HG02678 (cell line): ENCODE data around the gene ZFR2.

ENCODE experiments used
- ATAC-seq: cut with Tn5 transposase; IDR thresholded peaks from one replicate; pipeline ENCODE4 v1.9.1; 2021; ENCODE audit warnings: mild to moderate bottlenecking, moderate library complexity; ENCODE audit not compliant: unreplicated experiment

The ZFR2 gene

GRCh38 chr19:3792114-3792513 is 76.7 kb downstream of the ZFR2 start:
- ATAC-seq, result no peak

- ATAC-seq, result no peak
These were observed 77.9 kb downstream of the ZFR2 start for GRCh38 chr19:3790941-3791340.

DNA sequence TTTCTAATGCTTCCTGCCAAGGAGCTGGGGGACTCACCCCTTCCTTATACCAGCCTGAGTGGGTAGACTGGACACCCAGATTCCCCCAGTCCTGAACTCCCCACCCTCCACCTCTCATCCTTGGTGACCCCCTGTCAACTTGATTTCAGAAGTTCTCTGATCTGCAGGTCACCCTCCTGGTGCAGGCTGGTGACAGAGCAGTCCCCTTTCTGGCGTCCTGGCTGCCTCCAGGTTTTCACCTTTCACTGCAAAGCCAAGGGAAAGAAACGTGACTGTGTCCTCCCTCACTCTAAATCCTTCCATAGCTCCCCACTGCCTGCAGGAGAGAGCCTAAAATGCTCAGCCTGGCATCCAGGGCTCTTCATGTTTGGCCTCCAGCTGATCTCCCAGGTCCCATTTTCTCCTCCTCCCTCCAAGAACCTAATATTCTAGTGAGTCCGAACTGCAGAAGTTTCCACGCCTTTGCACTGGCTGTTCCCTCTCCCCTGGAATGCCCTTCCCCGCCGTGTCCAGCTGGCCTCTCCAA is 78.6 kb downstream of the ZFR2 start:
- ATAC-seq, result no peak

DNA sequence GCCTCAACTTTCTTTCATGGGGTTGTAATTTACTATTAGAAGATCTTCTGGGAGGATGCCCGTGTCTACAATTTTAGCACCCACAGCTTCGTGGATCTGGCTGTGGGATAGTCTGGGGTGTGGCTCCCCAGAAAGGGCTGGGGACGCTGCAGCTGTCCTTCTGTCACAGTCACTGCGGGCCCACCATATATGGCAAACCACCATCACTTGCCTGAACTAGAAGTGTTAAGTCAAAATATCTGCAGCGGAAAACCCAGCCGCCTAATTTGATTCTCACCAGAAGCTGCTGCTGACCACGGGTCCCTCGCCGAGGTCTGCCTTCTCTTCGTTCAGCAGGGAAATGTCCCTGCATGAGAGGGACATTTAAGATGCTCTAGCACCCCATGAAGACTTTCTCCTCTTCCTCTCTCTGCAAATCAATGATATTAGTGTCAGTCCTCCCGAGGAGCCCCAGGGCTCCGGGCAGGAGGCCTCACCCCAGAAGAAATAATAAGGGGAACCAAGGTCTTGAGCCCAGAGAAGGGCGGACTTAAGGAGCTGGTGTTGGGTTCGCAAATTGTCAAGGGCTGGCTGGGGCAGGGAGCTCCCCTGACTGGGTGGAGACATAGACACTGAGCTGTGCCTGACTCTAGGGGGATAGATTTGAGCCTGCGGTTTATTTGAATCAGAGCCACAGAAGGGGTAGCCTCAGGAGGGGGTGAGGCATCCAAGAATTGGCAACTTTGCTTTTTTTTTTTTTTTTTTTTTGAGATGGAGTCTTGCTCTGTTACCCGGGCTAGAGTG is 79.7 kb downstream of the ZFR2 start:
- no peak for ATAC-seq

DNA sequence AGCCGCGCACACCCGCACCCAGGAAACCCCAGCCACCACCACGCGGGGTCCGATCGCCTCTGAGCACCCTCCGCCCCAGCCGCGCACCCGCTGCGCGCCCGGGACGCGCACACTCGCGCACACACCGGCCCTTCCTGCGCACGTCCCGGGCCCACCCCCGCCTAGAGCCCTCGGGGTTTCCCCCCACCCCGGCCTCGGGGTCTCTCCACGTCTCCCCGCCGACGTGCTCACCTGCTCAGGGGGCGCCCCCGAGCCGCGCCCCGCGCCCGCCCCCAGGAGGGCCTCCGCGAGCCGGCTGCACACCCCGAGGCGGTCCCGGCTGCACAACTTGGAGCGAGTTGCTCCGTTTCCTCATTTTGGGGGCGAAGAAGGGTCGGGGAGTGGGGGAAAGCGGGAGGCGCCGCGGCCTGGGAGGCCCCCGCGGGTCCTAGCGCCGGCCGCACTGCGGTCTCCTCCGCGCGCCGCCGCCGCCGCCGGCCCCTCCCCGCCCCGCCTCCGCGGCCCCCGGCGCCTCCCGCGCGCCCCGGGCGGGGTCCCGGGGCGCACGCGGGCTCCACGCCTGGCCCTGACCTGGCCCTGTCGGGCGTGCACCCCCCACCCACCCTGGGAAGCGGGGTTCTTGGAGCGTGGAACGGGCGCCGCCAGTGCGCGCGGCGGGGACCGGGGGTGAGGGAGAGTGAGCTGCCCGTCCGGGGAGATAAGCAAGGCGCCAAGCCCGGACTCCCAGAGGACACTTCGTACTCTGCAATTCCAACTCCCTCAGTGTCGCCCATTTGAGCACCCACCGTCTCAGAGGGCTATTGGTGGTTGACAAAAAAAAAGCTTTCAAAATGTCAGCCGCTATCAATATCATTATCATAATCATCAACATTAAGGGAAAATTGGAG is 82.7 kb downstream of the ZFR2 start, which contains the start of gene MATK:
MATK (minus strand) TSS at position 444 of the 887 bp plus-strand sequence. CDS start 1,246 bp downstream, outside the sequence.
- ATAC-seq, result no peak

GRCh38 chr19:3785451-3785937 is 83.3 kb downstream of the ZFR2 start:
- no peak for ATAC-seq

- no peak for ATAC-seq
These were observed 84.0 kb downstream of the ZFR2 start for GRCh38 chr19:3784607-3785450.

- no peak for ATAC-seq
These were observed 84.9 kb downstream of the ZFR2 start for GRCh38 chr19:3783660-3784584.

DNA sequence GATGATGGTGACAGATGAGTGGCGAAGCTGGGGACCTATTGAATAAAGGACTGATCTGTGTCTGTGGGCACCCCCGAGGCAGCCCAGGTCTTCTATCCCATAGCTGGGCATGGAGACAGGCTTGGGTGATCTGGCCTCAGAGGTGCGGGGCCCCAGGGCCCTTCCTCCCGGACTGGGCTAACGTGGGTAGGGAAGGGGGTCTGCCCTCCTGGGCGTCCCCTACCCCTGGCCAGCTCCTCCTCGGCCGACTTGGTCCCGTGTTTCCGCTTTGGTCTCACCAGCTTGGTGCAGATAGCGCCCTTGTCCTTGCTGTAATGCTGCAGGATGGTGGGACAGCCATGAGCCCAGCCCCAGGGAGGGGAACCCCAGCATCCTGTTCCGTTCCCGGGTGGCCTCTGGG is 85.9 kb downstream of the ZFR2 start:
- ATAC-seq, result no peak

- no peak for ATAC-seq
These were observed 86.5 kb downstream of the ZFR2 start for GRCh38 chr19:3782330-3782729.

GRCh38 chr19:3781603-3782002 is 87.2 kb downstream of the ZFR2 start:
- no peak for ATAC-seq

- no peak for ATAC-seq
These were observed 88.0 kb downstream of the ZFR2 start for GRCh38 chr19:3780786-3781304.

DNA sequence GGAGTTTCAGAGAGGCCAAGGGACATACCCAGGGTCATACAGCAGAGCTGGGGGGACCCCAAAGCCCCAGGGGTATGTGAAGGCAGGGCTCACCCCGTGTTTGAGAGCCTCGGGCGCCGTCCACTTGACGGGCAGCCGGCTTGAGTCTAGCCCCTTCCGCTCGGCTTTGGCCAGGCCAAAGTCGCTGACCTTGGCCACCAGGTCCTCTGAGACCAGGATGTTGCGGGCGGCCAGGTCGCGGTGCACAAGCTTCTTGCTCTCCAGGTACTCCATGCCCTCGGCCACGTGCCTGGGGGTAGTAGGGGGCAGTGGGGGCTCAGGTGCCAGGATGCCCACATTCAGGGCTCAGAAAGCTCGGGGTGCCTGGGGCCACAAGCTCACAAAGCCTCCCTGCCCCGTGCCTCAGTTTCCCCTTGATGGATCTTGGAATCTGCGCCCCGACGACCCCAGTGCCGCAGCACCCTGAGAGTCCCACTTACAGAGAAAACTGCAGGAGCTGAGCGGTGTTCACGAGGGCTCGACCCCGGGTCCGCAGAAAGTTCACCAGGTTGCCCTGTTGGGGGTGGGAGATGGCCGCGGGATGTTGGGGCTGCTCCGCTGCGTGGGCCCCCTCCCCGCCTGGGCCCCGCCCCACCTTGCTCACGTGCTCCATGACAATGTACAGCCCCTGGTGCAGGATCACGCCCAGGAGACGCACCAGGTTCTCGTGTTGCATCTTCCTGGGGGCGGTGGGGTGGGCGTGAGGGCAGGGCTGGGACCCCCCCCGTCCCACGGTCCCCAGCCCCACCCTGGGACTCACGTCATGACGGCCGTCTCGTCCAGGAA is 89.7 kb downstream of the ZFR2 start:
- ATAC-seq, result no peak

DNA sequence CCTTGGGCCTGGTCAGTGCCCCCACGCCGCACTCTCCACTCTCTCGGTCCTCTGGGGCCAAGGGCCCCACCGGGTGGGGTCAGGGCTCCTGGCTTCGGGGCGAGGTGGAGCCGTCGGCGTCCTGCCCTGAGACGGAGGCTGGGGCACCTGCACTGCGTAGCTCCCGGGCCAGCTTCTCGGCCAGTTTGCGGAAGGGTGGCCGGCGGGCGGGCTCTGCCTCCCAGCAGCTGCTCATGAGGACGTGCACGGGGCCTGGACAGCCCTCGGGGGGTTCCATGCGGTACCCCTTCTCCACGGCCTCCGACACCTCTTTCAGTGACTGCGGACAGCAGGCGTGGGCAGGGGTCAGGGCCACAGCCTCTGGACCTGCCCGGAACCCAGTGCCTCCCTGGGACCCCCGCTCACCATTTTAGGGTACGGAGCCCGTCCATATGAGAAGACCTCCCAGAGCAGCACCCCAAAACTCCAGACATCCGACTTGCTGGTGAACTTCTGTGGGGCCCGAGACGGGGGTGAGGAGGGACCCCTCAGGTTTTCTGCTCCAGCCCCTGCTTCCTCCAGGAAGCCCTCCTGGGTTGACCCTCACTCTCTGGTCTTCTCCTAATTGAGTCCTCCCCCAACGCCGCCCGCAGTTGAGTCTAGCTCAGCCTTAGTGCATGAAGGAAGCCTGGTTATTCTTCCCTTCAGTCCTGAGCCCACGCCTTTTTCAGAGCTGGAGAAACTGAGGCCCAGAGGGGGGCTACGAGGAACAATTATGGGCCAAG is 90.6 kb downstream of the ZFR2 start:
- ATAC-seq, result no peak

- no peak for ATAC-seq
These were observed 92.3 kb downstream of the ZFR2 start for GRCh38 chr19:3776479-3777040.

GRCh38 chr19:3775831-3776230 is 93.0 kb downstream of the ZFR2 start:
- ATAC-seq, result no peak

DNA sequence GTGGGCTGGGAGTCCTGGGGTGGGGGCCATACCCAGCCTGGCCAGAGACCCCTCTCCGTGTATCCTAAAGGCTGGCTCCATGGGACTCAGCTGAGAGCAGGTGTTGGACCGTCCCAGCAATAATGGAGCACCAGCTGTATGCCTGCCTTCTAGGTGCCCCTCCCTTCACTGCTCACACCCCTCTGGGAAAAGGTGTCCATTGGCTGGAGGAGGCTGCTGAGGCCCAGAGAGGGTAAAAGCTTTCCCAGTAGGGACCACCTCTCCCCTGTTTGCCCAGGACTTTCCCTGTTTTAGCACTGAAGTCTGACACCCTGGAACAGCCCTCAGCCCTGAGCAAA is 93.5 kb downstream of the ZFR2 start:
- no peak for ATAC-seq
